ENCODE results near the gene TRIM28. TPM values are rescaled to one million over a fixed set of nuclear protein-coding genes. Genes with fewer than 3 reads are reported as not detected.

Gene TRIM28
- total RNA-seq, 2 experiments from 2014 or later, result 345 TPM

DNA sequence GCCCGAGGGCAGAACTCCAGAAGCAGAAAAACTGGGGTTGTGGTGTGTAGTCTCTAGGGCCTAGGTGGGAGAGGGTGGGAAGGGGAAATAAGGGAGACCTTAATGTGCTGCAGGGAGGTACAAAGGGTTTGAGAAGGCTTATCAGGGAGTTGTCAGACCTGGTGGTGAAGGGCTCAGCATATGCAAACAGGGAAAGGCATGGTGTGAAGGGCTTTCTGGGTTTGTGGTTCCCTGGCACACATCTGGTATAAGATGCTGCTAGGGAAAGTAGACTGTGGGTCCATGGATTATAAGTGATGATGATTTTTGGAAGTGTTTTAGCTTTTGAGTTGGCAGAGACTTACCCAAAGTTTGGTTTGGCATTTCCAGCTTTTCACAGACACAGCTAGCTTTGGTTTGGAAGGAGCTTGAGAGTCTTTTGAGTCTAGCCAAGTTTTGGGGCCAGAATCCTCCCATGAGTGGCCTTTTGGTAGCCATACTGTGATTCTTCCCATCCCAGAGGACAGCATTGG, 2.2 kb downstream of the TRIM28 start:
- no peak for DNase-seq
- Mint-ChIP-seq H3K4me1 (peaks cover 38% of the 10 kb centered on the region), H3K36me3 (ENCODE audit: low read depth) (peaks cover 58% of the 10 kb centered on the region), H3K9me3 (no peaks in the 10 kb centered on the region), H3K4me3 (peak overlapping the region; percentile 96), H3K27ac (peak overlapping the region; percentile 82), H3K27me3 (peaks cover 2% of the 10 kb centered on the region)
- ChIA-PET POLR2A (interaction anchor here (0.8 to 5.9 kb wide), 6 partner anchors 8 to 35 kb away, joined by 3 to 89 read pairs (median 30); partner anchors contain the start of genes CHMP2A, UBE2M and ZBTB45), CTCF (interaction anchor here (1.0 to 1.4 kb wide), 2 partner anchors 26 to 35 kb away, joined by 3 to 4 read pairs; no protein-coding TSS in a partner anchor)

DNA sequence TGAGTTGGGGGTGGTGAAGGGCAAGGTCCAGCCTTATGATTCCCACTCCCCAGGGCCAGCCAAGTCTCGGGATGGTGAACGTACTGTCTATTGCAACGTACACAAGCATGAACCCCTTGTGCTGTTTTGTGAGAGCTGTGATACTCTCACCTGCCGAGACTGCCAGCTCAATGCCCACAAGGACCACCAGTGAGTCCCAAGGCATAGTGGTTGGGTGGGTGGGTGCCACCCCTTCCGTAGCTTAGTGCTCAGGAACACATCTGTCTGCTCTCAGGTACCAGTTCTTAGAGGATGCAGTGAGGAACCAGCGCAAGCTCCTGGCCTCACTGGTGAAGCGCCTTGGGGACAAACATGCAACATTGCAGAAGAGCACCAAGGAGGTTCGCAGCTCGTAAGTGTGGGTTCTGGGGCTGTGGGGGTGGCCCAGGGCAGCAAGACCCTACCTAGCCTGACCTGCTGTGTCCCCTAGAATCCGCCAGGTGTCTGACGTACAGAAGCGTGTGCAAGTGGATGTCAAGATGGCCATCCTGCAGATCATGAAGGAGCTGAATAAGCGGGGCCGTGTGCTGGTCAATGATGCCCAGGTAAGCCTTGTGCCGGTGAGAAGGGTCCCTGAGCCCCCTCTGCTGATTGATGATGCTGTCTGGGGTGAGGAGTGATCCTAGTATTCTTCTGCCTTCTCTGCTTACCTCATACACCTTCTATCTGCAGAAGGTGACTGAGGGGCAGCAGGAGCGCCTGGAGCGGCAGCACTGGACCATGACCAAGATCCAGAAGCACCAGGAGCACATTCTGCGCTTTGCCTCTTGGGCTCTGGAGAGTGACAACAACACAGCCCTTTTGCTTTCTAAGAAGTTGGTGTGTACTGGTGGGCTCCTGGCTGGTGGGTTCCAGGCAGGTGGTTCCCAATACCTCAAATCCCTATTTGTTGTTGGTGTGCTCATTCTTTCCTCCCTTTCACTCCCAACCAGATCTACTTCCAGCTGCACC, 3.8 kb downstream of the TRIM28 start:
- no peak for DNase-seq
- Mint-ChIP-seq H3K27me3 (peaks cover 2% of the 10 kb centered on the region), H3K36me3 (ENCODE audit: low read depth) (peaks cover 70% of the 10 kb centered on the region), H3K4me3 (no peak overlapping the region), H3K27ac (no peak overlapping the region), H3K9me3 (no peaks in the 10 kb centered on the region), H3K4me1 (peaks cover 42% of the 10 kb centered on the region)
- POLR2A ChIA-PET, result interaction anchor here (0.5 to 5.9 kb wide), 3 partner anchors 7 to 28 kb away, joined by 3 to 89 read pairs (median 57); partner anchors contain the start of genes CHMP2A, UBE2M and ZBTB45
- CTCF ChIA-PET, result interaction anchor here (0.8 kb wide), 1 partner anchor 33 kb away, joined by 3 read pairs; no protein-coding TSS in a partner anchor

DNA sequence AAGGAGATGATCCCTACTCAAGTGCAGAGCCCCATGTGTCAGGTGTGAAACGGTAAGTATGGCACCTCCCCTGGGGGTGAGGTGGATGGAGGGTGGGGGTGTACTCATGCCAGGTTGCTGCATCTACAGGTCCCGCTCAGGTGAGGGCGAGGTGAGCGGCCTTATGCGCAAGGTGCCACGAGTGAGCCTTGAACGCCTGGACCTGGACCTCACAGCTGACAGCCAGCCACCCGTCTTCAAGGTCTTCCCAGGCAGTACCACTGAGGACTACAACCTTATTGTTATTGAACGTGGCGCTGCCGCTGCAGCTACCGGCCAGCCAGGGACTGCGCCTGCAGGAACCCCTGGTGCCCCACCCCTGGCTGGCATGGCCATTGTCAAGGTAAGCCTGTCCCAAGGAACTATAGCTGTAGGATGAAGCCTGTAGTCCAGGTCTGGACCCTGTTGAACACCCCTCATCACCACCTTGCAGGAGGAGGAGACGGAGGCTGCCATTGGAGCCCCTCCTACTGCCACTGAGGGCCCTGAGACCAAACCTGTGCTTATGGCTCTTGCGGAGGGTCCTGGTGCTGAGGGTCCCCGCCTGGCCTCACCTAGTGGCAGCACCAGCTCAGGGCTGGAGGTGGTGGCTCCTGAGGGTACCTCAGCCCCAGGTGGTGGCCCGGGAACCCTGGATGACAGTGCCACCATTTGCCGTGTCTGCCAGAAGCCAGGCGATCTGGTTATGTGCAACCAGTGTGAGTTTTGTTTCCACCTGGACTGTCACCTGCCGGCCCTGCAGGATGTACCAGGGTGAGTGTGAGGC, 5.2 kb downstream of the TRIM28 start:
- H3K4me3 Mint-ChIP-seq, result no peak overlapping the region
- POLR2A ChIA-PET, result interaction anchor here (7.2 kb wide), 1 partner anchor 15 kb away, joined by 38 read pairs; no protein-coding TSS in a partner anchor
- DNase-seq, result no peak
- H3K36me3 Mint-ChIP-seq (ENCODE audit: low read depth), result peaks cover 81% of the 10 kb centered on the region
- no peaks in the 10 kb centered on the region for H3K27me3 Mint-ChIP-seq
- no peak overlapping the region for H3K27ac Mint-ChIP-seq
- CTCF ChIA-PET, result no interaction called here
- peaks cover 47% of the 10 kb centered on the region for H3K4me1 Mint-ChIP-seq
- H3K9me3 Mint-ChIP-seq, result no peaks in the 10 kb centered on the region

DNA sequence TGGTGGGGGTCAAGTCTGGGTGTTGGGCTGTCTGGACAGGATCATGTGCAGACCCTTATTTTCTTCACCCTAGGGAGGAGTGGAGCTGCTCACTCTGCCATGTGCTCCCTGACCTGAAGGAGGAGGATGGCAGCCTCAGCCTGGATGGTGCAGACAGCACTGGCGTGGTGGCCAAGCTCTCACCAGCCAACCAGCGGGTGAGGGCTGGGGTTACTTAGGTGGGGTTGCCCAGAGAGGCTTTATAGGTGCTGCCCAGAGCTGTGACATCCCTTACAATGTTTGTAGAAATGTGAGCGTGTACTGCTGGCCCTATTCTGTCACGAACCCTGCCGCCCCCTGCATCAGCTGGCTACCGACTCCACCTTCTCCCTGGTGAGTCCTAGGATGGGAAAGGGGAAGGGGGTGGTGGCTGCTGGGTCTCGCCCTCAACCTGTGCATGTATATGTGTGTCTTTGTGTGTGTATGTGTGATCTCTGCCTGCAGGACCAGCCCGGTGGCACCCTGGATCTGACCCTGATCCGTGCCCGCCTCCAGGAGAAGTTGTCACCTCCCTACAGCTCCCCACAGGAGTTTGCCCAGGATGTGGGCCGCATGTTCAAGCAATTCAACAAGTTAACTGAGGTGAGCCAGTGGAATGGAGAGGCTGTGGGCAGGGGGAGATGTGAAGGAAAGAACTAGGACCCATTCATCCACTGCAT, 5.9 kb downstream of the TRIM28 start:
- Mint-ChIP-seq H3K9me3 (no peaks in the 10 kb centered on the region), H3K4me1 (peaks cover 51% of the 10 kb centered on the region), H3K4me3 (no peak overlapping the region), H3K27me3 (no peaks in the 10 kb centered on the region), H3K27ac (no peak overlapping the region), H3K36me3 (ENCODE audit: low read depth) (peaks cover 86% of the 10 kb centered on the region)
- ChIA-PET POLR2A (interaction anchor here (7.2 kb wide), 1 partner anchor 14 kb away, joined by 38 read pairs; no protein-coding TSS in a partner anchor), CTCF (no interaction called here)
- DNase-seq, result no peak

DNA sequence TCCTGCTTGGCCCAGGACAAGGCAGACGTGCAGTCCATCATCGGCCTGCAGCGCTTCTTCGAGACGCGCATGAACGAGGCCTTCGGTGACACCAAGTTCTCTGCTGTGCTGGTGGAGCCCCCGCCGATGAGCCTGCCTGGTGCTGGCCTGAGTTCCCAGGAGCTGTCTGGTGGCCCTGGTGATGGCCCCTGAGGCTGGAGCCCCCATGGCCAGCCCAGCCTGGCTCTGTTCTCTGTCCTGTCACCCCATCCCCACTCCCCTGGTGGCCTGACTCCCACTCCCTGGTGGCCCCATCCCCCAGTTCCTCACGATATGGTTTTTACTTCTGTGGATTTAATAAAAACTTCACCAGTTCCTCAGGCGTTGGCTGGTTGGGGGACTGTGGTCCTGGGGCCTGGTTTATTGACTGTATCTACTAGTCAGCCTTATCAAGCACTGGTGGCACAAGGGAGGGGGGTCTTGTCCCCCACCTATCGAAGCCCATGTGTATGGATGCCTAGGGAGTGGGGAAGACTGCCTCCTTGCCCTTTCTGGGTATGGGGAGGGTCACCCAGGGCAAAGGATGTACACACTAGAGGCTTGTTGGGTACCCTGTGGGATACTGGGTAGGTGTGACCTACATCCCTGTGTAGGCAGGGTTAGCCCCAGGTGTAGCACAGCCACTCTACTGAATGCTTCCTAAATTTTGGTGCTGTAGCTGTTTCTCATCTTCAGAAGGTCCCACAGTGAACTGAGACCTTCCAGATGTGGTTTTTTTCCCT, 6.7 kb downstream of the TRIM28 start:
- no peak overlapping the region for H3K4me3 Mint-ChIP-seq
- CTCF ChIA-PET, result interaction anchor here (1.7 kb wide), 1 partner anchor 31 kb away, joined by 6 read pairs; the partner anchor contains the start of gene ZBTB45
- DNase-seq, result no peak
- POLR2A ChIA-PET, result interaction anchor here (7.2 kb wide), 1 partner anchor 14 kb away, joined by 38 read pairs; no protein-coding TSS in a partner anchor
- H3K27me3 Mint-ChIP-seq, result no peaks in the 10 kb centered on the region
- peaks cover 86% of the 10 kb centered on the region for H3K36me3 Mint-ChIP-seq (ENCODE audit: low read depth)
- no peaks in the 10 kb centered on the region for H3K9me3 Mint-ChIP-seq
- no peak overlapping the region for H3K27ac Mint-ChIP-seq
- H3K4me1 Mint-ChIP-seq, result peaks cover 55% of the 10 kb centered on the region

DNA sequence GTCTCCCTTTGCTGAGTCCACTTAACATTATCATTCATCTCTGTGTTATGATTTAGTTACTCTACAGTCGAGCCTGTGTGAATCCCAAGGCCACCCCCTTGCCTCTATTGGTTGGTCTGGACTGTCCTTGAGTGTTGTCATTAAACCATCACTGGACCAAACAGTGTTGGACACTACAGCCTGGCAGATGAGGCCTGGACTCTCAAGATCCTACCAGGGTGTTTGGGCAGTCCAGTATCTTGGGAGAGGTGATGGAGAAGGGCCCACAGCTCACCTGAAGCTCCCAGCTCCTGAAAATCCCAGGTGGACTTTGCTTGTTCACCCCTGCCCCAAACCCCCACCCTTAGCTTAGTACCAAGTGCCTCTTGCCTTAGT, 7.2 kb downstream of the TRIM28 start:
- DNase-seq, result no peak
- no peaks in the 10 kb centered on the region for H3K9me3 Mint-ChIP-seq
- ChIA-PET POLR2A (interaction anchor here (7.2 kb wide), 1 partner anchor 13 kb away, joined by 38 read pairs; no protein-coding TSS in a partner anchor), CTCF (interaction anchor here (1.7 kb wide), 1 partner anchor 31 kb away, joined by 6 read pairs; the partner anchor contains the start of gene ZBTB45)
- peaks cover 51% of the 10 kb centered on the region for H3K4me1 Mint-ChIP-seq
- peaks cover 86% of the 10 kb centered on the region for H3K36me3 Mint-ChIP-seq (ENCODE audit: low read depth)
- H3K4me3 Mint-ChIP-seq, result no peak overlapping the region
- no peaks in the 10 kb centered on the region for H3K27me3 Mint-ChIP-seq
- H3K27ac Mint-ChIP-seq, result no peak overlapping the region

DNA sequence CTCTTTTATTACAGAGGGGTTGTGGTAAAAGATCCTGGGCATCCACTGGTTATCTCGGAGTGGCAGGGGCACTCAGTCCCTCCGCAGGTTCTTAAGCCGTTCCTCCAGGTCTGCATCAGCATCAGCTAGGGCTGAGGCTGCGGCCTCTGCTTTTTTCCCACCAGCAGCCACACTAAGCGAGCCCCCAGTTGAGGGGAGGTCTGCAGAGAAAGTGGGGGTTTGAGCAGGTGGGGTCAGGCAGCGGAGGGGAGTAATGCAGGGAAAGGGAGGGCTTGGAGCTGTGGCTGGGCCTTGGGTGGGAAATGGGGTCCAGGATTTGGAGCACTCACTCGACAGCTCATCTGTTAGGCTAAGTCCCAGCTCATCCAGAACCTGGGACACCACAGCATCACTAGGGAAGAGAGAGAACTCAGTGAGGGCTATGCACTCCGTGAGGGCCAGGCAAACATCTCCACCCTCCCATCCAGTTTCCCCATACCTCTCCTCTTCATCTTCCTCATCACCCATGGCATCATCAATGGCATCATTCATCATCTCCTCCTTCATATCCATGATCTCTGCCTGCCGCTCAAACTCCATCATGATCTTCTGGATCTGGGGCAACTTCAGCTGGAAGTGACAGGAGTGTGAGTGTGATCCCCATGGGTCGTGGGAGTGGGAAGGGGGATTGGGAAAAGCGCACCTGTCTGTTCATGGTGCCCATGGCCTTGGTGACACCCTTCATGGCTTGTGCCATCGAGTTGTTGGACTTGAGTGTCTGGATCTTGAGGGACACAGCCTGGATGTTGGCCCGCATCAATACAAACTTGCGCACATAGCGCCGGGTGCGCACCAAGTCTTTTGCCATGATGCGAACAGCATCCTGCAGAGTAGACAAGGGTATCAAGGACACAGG, 8.0 kb downstream of the TRIM28 start:
- peaks cover 86% of the 10 kb centered on the region for H3K36me3 Mint-ChIP-seq (ENCODE audit: low read depth)
- no peaks in the 10 kb centered on the region for H3K27me3 Mint-ChIP-seq
- H3K9me3 Mint-ChIP-seq, result no peaks in the 10 kb centered on the region
- CTCF ChIA-PET, result interaction anchor here (0.6 to 1.7 kb wide), 2 partner anchors 8 to 32 kb away, joined by 3 to 6 read pairs; partner anchors contain the start of genes TRIM28 and ZBTB45
- POLR2A ChIA-PET, result interaction anchor here (3.7 to 7.2 kb wide), 3 partner anchors 7 to 33 kb away, joined by 38 to 82 read pairs (median 43); partner anchors contain the start of genes TRIM28 and ZBTB45
- no peak for DNase-seq
- H3K4me1 Mint-ChIP-seq, result peaks cover 51% of the 10 kb centered on the region
- no peak overlapping the region for H3K27ac Mint-ChIP-seq
- H3K4me3 Mint-ChIP-seq, result no peak overlapping the region

DNA sequence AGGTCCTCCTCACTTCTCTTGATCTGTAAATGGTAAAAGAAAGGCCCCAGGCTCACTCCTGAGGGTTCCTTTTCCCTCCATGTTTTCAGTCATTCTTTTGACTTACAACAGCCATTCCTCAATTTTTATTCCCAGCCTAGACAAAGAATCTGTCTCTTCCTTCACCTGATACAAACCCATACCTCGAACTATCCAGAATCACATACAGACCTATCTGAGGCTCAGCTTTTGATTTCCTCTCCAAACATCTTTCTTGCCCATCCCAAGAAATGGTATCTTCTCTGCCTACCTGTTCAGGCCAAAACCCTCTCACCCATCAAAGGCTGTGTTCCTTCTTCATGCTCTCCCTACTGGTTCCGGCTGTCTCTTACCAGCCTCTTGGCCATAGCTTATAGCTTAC, 8.8 kb downstream of the TRIM28 start:
- peaks cover 52% of the 10 kb centered on the region for H3K4me1 Mint-ChIP-seq
- H3K27ac Mint-ChIP-seq, result peak overlapping the region; percentile 23
- no peak overlapping the region for H3K4me3 Mint-ChIP-seq
- ChIA-PET POLR2A (interaction anchor here (1.8 to 7.2 kb wide), 4 partner anchors 8 to 190 kb away, joined by 6 to 82 read pairs (median 40); partner anchors contain the start of genes TRIM28, ZBTB45 and ZNF497), CTCF (interaction anchor here (0.6 to 3.2 kb wide), 3 partner anchors 9 to 702 kb away, joined by 3 to 39 read pairs (median 4); partner anchors contain the start of genes TRIM28 and ZBTB45)
- no peaks in the 10 kb centered on the region for H3K27me3 Mint-ChIP-seq
- peaks cover 83% of the 10 kb centered on the region for H3K36me3 Mint-ChIP-seq (ENCODE audit: low read depth)
- DNase-seq, result no peak
- H3K9me3 Mint-ChIP-seq, result no peaks in the 10 kb centered on the region

DNA sequence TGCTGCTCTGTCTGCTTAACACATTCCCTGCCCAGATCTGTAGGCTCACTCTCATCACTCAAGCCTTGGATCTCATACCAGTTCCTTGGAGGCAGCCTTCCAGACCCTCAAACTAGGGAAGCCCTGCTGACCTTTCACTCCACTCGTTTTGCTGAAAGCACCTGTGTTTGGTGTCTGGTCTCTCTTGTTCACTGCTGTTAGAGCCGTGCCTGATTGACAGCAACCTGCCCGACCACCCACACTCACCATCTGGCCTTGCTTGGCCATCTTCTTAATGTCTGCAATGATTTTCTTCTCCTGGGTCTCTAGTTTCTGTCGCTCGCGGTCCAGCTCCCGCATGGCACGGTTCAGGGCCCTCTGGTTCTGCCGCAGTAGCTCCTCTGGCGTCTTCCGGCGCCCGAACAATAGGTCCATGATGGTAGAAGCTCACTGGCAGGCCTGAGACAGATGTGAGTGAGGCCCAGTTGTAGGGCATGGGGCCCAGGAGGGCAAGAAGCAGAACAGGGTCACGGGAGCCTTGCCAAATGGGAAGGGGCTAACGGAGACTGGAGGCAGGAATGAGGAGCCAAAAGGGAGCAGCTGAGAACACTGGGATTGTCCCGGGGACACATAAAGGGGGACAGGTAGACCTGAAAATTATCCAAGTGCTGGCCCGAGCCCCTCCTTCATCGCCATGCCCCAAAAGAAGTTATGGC, 10.1 kb downstream of the TRIM28 start:
- Mint-ChIP-seq H3K36me3 (ENCODE audit: low read depth) (peaks cover 80% of the 10 kb centered on the region), H3K4me3 (peak overlapping the region; percentile 97), H3K4me1 (peaks cover 54% of the 10 kb centered on the region), H3K27ac (peak overlapping the region; percentile 96), H3K27me3 (no peaks in the 10 kb centered on the region), H3K9me3 (no peaks in the 10 kb centered on the region)
- POLR2A ChIA-PET, result interaction anchor here (1.1 to 7.2 kb wide), 11 partner anchors 9 to 325 kb away, joined by 3 to 82 read pairs (median 6); partner anchors contain the start of genes MZF1, TRIM28, ZBTB45 and ZNF497
- no peak for DNase-seq
- CTCF ChIA-PET, result interaction anchor here (1.3 to 3.2 kb wide), 5 partner anchors 10 to 40 kb away, joined by 3 to 39 read pairs (median 7); partner anchors contain the start of genes TRIM28 and ZBTB45
